HG03196 (cell line): Measurements from ENCODE around the gene PRDX3.
"Not testable (repeated sequence)": the region's sequence is repeated elsewhere in the genome, so short reads cannot be mapped to it uniquely, and the experiment has no call there.

Experiments
- ATAC-seq: cut with Tn5 transposase; IDR thresholded peaks from one replicate; pipeline ENCODE4 v1.9.1; 2021; ENCODE audit not compliant: unreplicated experiment

Gene PRDX3

GRCh38 chr10:119206603-119207365 is 28.2 kb upstream of the PRDX3 start:
- peak; percentile 41 for ATAC-seq

- peak; percentile 28 for ATAC-seq
Measured at GRCh38 chr10:119205894-119206602, 27.4 kb upstream of the PRDX3 start.

- no peak for ATAC-seq
Measured at GRCh38 chr10:119203006-119203405, 24.4 kb upstream of the PRDX3 start.

GRCh38 chr10:119201233-119201632 is 22.6 kb upstream of the PRDX3 start:
- no peak for ATAC-seq

GRCh38 chr10:119199231-119199992 is 20.8 kb upstream of the PRDX3 start:
- ATAC-seq: peak; percentile 65

- ATAC-seq: no peak
Measured at GRCh38 chr10:119198438-119198837, 19.8 kb upstream of the PRDX3 start.

GRCh38 chr10:119197921-119198320 is 19.3 kb upstream of the PRDX3 start:
- ATAC-seq: no peak

- no peak for ATAC-seq
Measured at GRCh38 chr10:119191881-119192280, 13.3 kb upstream of the PRDX3 start.

- no peak for ATAC-seq
Measured at GRCh38 chr10:119190954-119191785, 12.6 kb upstream of the PRDX3 start.

GRCh38 chr10:119190353-119190752 is 11.7 kb upstream of the PRDX3 start:
- ATAC-seq: no peak

GRCh38 chr10:119189811-119190282 is 11.2 kb upstream of the PRDX3 start:
- no peak for ATAC-seq

GRCh38 chr10:119183664-119184412 is 5.2 kb upstream of the PRDX3 start:
- ATAC-seq: no peak

GRCh38 chr10:119180850-119181400 is 2.3 kb upstream of the PRDX3 start:
- ATAC-seq: not testable (repeated sequence)

GRCh38 chr10:119177708-119178371 is 772 bp downstream of the PRDX3 start:
- peak; percentile 11 for ATAC-seq

GRCh38 chr10:119176166-119176565 is 2.4 kb downstream of the PRDX3 start:
- ATAC-seq: no peak

GRCh38 chr10:119174109-119174508 is 4.5 kb downstream of the PRDX3 start:
- no peak for ATAC-seq

- ATAC-seq: no peak
Measured at GRCh38 chr10:119167041-119167440, 11.6 kb downstream of the PRDX3 start.

GRCh38 chr10:119166564-119166963 is 12.0 kb downstream of the PRDX3 start:
- ATAC-seq: no peak

- ATAC-seq: peak; percentile 2
Measured at GRCh38 chr10:119166118-119166500, 12.5 kb downstream of the PRDX3 start.
